CD4-positive, alpha-beta T cell (primary cell): Measurements from ENCODE around the gene TNS4. TPM values are rescaled to one million over a fixed set of nuclear protein-coding genes. Genes with fewer than 3 reads are reported as not detected.
A peak's percentile ranks its signal among the peaks of the same experiment; 100 is the strongest.

Experiments used
- ATAC-seq: fragments of 200-7000 bp; cut with Tn5 transposase; one replicate; pipeline ENCODE4 v1.10.0; 2022; ENCODE audit warnings: mild to moderate bottlenecking; ENCODE audit not compliant: poor library complexity
- CTCF ChIA-PET: fragments of 350-600 bp; sonication (Branson Sonifier 250); formaldehyde crosslinking; loops from one replicate; lab custom pipeline; 2021; ENCODE audit warnings: antibody characterized with exemption, inconsistent platforms; lab: Charles Lee
- POLR2A ChIA-PET: fragments of 350-600 bp; sonication (Branson Sonifier 250); formaldehyde crosslinking; loops from one replicate; lab custom pipeline; 2021; ENCODE audit warnings: antibody characterized with exemption, inconsistent platforms; lab: Charles Lee
- DNase-seq, 14 experiments: peaks; one replicate each; pipeline ENCODE4 v3.0.0-alpha.2; 2013 to 2020; ENCODE audit warnings: mixed read lengths in 2 of 14
- H3K27ac ChIP-seq, 2 donors: one replicate each; pipeline versions ENCODE4 v1.5.1 to v1.7.0; 2013; ENCODE audit warnings: low read length in 2 of 2, low read depth in 1 of 2, mild to moderate bottlenecking in 1 of 2
- H3K27me3 ChIP-seq, 2 experiments: 1 replicate in 1 of 2; 2 replicates in 1 of 2; pipeline versions ENCODE4 v1.6.1 to v1.7.0; 2013; ENCODE audit warnings: low read length in 2 of 2, control low read depth in 1 of 2, mild to moderate bottlenecking in 1 of 2, moderate library complexity in 1 of 2; ENCODE audit not compliant: insufficient read depth in 2 of 2, control insufficient read depth in 1 of 2
- H3K36me3 ChIP-seq: one replicate; pipeline ENCODE4 v1.6.1; 2013; ENCODE audit warnings: low read length, control low read depth; ENCODE audit not compliant: insufficient read depth
- H3K4me1 ChIP-seq: one replicate; pipeline ENCODE4 v1.6.1; 2013; ENCODE audit warnings: low read length, control low read depth; ENCODE audit not compliant: insufficient read depth
- H3K4me3 ChIP-seq: one replicate; pipeline ENCODE4 v1.5.1; 2013; ENCODE audit warnings: mild to moderate bottlenecking, low read length, moderate library complexity
- H3K9me3 ChIP-seq, 2 experiments: 1 replicate in 1 of 2; 2 replicates in 1 of 2; pipeline versions ENCODE4 v1.6.1 to v1.7.0; 2013; ENCODE audit warnings: low read length in 2 of 2, mild to moderate bottlenecking in 2 of 2, control low read depth in 1 of 2, moderate library complexity in 1 of 2; ENCODE audit not compliant: control insufficient read depth in 1 of 2, insufficient read depth in 1 of 2
- H3K27ac Mint-ChIP-seq: one replicate; pipeline ENCODE4 v1.8.0; 2020; ENCODE audit warnings: mixed read lengths
- H3K27me3 Mint-ChIP-seq: one replicate; pipeline ENCODE4 v1.8.0; 2021; ENCODE audit warnings: mixed read lengths
- H3K36me3 Mint-ChIP-seq: one replicate; pipeline ENCODE4 v1.8.0; 2021; ENCODE audit warnings: low read depth, mixed read lengths
- H3K4me1 Mint-ChIP-seq: one replicate; pipeline ENCODE4 v1.8.0; 2021; ENCODE audit warnings: low read depth, mixed read lengths
- H3K4me3 Mint-ChIP-seq: one replicate; pipeline ENCODE4 v1.8.0; 2020; ENCODE audit warnings: mild to moderate bottlenecking, mixed read lengths
- H3K9me3 Mint-ChIP-seq: one replicate; pipeline ENCODE4 v1.8.0; 2020; ENCODE audit warnings: mixed read lengths
- CTCF ChIP-seq: fragments of 200-600 bp; IDR thresholded peaks from one replicate; pipeline ENCODE4 v1.8.0; 2022; ENCODE audit warnings: antibody characterized with exemption, mild to moderate bottlenecking
- intact Hi-C, 2 experiments: fragments of 100-400 bp; cut with DNase I in 1 of 2; cut with micrococcal nuclease in 1 of 2; formaldehyde crosslinking; loops; one replicate each; pipeline versions ENCODE4 v1.15.1 to v1.9.0; 2023 to 2025; cut with DNase I, micrococcal nuclease
- total RNA-seq, 174 experiments: library from RNA in 2 of 174; stranded (reverse) in 2 of 174; gene quantifications; one replicate each; pipeline ENCODE4 v1.2.3 and lab custom pipeline; 2021 to 2026

TNS4 gene
- total RNA-seq, 2 experiments from 2014 or later, result 3.0 to 4.2 TPM

- no peaks in the 10 kb centered on the region for H3K27me3 ChIP-seq
- CTCF ChIA-PET, result interaction anchor here (0.6 to 11.6 kb wide), 10 partner anchors 16 to 247 kb away, joined by 3 to 147 read pairs (median 20); partner anchors contain the start of genes CCR7 and TOP2A
- H3K4me1 Mint-ChIP-seq, result peaks cover 72% of the 10 kb centered on the region
- no peaks in the 10 kb centered on the region for H3K9me3 Mint-ChIP-seq
- H3K4me3 ChIP-seq, result no peak overlapping the region
- H3K9me3 ChIP-seq, result no peaks in the 10 kb centered on the region
- peaks cover 6% of the 10 kb centered on the region for H3K36me3 Mint-ChIP-seq
- H3K27ac ChIP-seq, result no peak overlapping the region
- H3K27ac Mint-ChIP-seq, result peak overlapping the region; percentile 98
- POLR2A ChIA-PET, result interaction anchor here (1.0 to 18.9 kb wide), 13 partner anchors 10 to 205 kb away, joined by 3 to 668 read pairs (median 24); partner anchors contain the start of genes CCR7, IGFBP4 and TOP2A
- ATAC-seq (no peak), DNase-seq (peak in 13 of 14 experiments; percentile 51 to 84 (median 72))
- peak overlapping the region; percentile 8 for H3K4me3 Mint-ChIP-seq
- H3K36me3 ChIP-seq, result no peaks in the 10 kb centered on the region
- no peak for TF ChIP-seq CTCF
- intact Hi-C loops, result loop anchor here (5.0 kb wide), 3 partner anchors 89 to 229 kb away; partner anchors contain the start of genes TOP2A (in 2 of the 2) and IGFBP4 (in 1 of the 2)
- peaks cover 71% of the 10 kb centered on the region for H3K4me1 ChIP-seq
- peaks cover 5% of the 10 kb centered on the region for H3K27me3 Mint-ChIP-seq
Observed at GRCh38 chr17:40531051-40531991, 29.9 kb upstream of the TNS4 start.

- Mint-ChIP-seq H3K9me3 (peaks cover 2% of the 10 kb centered on the region), H3K27ac (peak overlapping the region; percentile 98), H3K4me3 (peak overlapping the region; percentile 39), H3K27me3 (peaks cover 5% of the 10 kb centered on the region), H3K4me1 (peaks cover 64% of the 10 kb centered on the region), H3K36me3 (peaks cover 6% of the 10 kb centered on the region)
- no peak for TF ChIP-seq CTCF
- intact Hi-C loops, result loop anchor here (5.0 kb wide), 3 partner anchors 88 to 228 kb away; partner anchors contain the start of genes TOP2A (in 2 of the 2) and IGFBP4 (in 1 of the 2)
- Histone ChIP-seq H3K36me3 (no peaks in the 10 kb centered on the region), H3K27me3 (no peaks in the 10 kb centered on the region), H3K4me1 (peaks cover 68% of the 10 kb centered on the region), H3K27ac (no peak overlapping the region), H3K9me3 (peaks cover 0 to 3% of the 10 kb centered on the region in 2 experiments), H3K4me3 (no peak overlapping the region)
- ATAC-seq (no peak), DNase-seq (peak in 1 of 14 experiments; percentile 32)
- CTCF ChIA-PET, result interaction anchor here (11.6 kb wide), 1 partner anchor 31 kb away, joined by 147 read pairs; the partner anchor contains the start of gene CCR7
- POLR2A ChIA-PET, result interaction anchor here (3.9 to 18.9 kb wide), 4 partner anchors 13 to 87 kb away, joined by 36 to 668 read pairs (median 87); partner anchors contain the start of genes CCR7 and IGFBP4
Observed at GRCh38 chr17:40530531-40530994, 29.1 kb upstream of the TNS4 start.

GRCh38 chr17:40529991-40530390 is 28.6 kb upstream of the TNS4 start:
- CTCF ChIA-PET, result interaction anchor here (0.7 to 11.6 kb wide), 2 partner anchors 32 to 50 kb away, joined by 3 to 147 read pairs; partner anchors contain the start of gene CCR7

More at GRCh38 chr17:40529991-40530390, 28.6 kb upstream of the TNS4 start:
- ATAC-seq (no peak), DNase-seq (peak in 1 of 14 experiments; percentile 8)
- Mint-ChIP-seq H3K36me3 (peaks cover 10% of the 10 kb centered on the region), H3K27ac (peak overlapping the region; percentile 98), H3K4me3 (no peak overlapping the region), H3K4me1 (peaks cover 59% of the 10 kb centered on the region), H3K27me3 (peaks cover 5% of the 10 kb centered on the region), H3K9me3 (peaks cover 8% of the 10 kb centered on the region)
- Histone ChIP-seq H3K36me3 (no peaks in the 10 kb centered on the region), H3K27me3 (no peaks in the 10 kb centered on the region), H3K4me1 (peaks cover 68% of the 10 kb centered on the region), H3K9me3 (peaks cover 0 to 9% of the 10 kb centered on the region in 2 experiments), H3K4me3 (no peak overlapping the region), H3K27ac (no peak overlapping the region)
- POLR2A ChIA-PET, result interaction anchor here (3.9 to 18.9 kb wide), 4 partner anchors 12 to 86 kb away, joined by 36 to 668 read pairs (median 87); partner anchors contain the start of genes CCR7 and IGFBP4
- no peak for TF ChIP-seq CTCF
- intact Hi-C loops, result loop anchor here (5.0 kb wide), 3 partner anchors 88 to 228 kb away; partner anchors contain the start of genes TOP2A (in 2 of the 2) and IGFBP4 (in 1 of the 2)
